Kidney (tissue), 14 donors: ENCODE data around the gene GRK2. TPM values are rescaled to one million over a fixed set of nuclear protein-coding genes. Genes with fewer than 3 reads are reported as not detected.
"Not testable (repeated sequence)": the region's sequence is repeated elsewhere in the genome, so short reads cannot be mapped to it uniquely, and the experiment has no call there.

Experiments used
- DNase-seq, 5 donors: peaks; one replicate each; pipeline ENCODE4 v3.0.0-alpha.2; 2013 to 2020
- FAIRE-seq: peaks from 2 replicates; lab custom pipeline; 2012; peaks lifted over from hg19 to GRCh38; lab: Jason Lieb, UNC
- H3K27ac ChIP-seq, 2 donors: one replicate each; pipeline ENCODE4 v1.7.0; 2013; ENCODE audit warnings: low read depth in 2 of 2, low read length in 2 of 2, inconsistent platforms in 1 of 2
- H3K27me3 ChIP-seq: one replicate; pipeline ENCODE4 v1.7.1; 2013; ENCODE audit warnings: low read length, inconsistent platforms; ENCODE audit not compliant: control insufficient read depth, insufficient read depth
- H3K36me3 ChIP-seq, 3 donors: one replicate each; pipeline versions ENCODE4 v1.7.0 to v1.7.1; 2013; ENCODE audit warnings: low read length in 3 of 3, control low read depth in 1 of 3, inconsistent platforms in 1 of 3; ENCODE audit not compliant: insufficient read depth in 3 of 3, control insufficient read depth in 2 of 3
- H3K4me1 ChIP-seq, 3 donors: one replicate each; pipeline versions ENCODE4 v1.7.0 to v1.7.1; 2013; ENCODE audit warnings: low read length in 3 of 3, inconsistent platforms in 1 of 3, low read depth in 1 of 3; ENCODE audit not compliant: control insufficient read depth in 2 of 3, insufficient read depth in 2 of 3
- H3K4me3 ChIP-seq, 3 donors: one replicate each; pipeline versions ENCODE4 v1.7.0 to v1.8.1; 2013; ENCODE audit warnings: low read length in 3 of 3, control low read depth in 1 of 3, inconsistent platforms in 1 of 3
- H3K9ac ChIP-seq, 3 donors: one replicate each; pipeline versions ENCODE4 v1.7.0 to v1.7.1; 2013; ENCODE audit warnings: low read length in 3 of 3, control low read depth in 1 of 3, inconsistent platforms in 1 of 3
- H3K9me3 ChIP-seq, 3 donors: one replicate each; pipeline versions ENCODE4 v1.7.0 to v1.7.1; 2013; ENCODE audit warnings: low read length in 3 of 3, control low read depth in 1 of 3, inconsistent platforms in 1 of 3; ENCODE audit not compliant: control insufficient read depth in 2 of 3, insufficient read depth in 1 of 3
- intact Hi-C: fragments of 100-400 bp; cut with DNase I; formaldehyde crosslinking; loops from one replicate; pipeline ENCODE4 v1.11.1; 2022
- polyA plus RNA-seq: library from polyadenylated mRNA; stranded (reverse); fragments of 350-450 nt; fragmentation: Illumina TruSeq; extraction: RNeasy Lipid Tissue Mini Kit (QIAGEN cat#74804); gene quantifications from one replicate; pipeline ENCODE4 v1.2.3, GENCODE V29; 2014; ENCODE audit warnings: low read depth, low replicate concordance; ENCODE audit not compliant: insufficient read depth
- total RNA-seq: library from RNA; stranded (reverse); fragmentation: NEBNext Ultra II Directional; extraction: Animal tissue kit (Norgen Biotek cat#: 25700); gene quantifications from one replicate; pipeline ENCODE4 v1.2.1, GENCODE V29; 2021
- TF ChIP-seq, protein P1 (sequence below): IDR thresholded peaks from 3 replicates; pipeline ENCODE4 v1.5.1; 2012; ENCODE audit warnings: mild to moderate bottlenecking, moderate library complexity, borderline replicate concordance; ENCODE audit not compliant: insufficient read depth; ENCODE audit errors: extremely low read depth
- donor health status: control.
- donor health status: control.
- donor health status: control.
- donor health status: control.
- donor health status: control.
- donor health status: DM: yes; HTN: yes; CAD: no.
- donor health status: Normal renal cell carcinoma (clear cell type).

The GRK2 gene
- total and polyA plus RNA-seq, 2 donors from 2014 or later = 28.2 to 80.8 TPM

DNA sequence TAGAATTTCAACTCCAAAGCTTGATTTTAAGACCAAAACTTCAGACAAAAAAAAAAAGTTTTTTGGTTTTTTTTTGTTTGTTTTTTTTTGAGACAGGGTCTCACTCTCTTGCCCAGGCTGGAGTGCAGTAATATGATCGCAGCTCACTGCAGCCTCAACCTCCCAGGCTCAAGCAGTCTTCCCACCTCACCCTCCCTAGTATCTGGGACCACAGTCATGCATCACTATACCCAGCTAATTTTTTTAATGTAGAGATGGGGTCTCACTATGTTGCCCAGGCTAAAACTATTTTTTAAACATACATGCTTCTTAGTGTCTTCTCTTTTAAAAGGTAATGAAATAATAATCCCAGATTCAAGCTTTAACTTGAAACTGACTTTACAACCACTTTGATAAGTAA is 35.4 kb upstream of the GRK2 start:
- FAIRE-seq (no peak), DNase-seq (no peak)
- TF ChIP-seq, protein P1, sequence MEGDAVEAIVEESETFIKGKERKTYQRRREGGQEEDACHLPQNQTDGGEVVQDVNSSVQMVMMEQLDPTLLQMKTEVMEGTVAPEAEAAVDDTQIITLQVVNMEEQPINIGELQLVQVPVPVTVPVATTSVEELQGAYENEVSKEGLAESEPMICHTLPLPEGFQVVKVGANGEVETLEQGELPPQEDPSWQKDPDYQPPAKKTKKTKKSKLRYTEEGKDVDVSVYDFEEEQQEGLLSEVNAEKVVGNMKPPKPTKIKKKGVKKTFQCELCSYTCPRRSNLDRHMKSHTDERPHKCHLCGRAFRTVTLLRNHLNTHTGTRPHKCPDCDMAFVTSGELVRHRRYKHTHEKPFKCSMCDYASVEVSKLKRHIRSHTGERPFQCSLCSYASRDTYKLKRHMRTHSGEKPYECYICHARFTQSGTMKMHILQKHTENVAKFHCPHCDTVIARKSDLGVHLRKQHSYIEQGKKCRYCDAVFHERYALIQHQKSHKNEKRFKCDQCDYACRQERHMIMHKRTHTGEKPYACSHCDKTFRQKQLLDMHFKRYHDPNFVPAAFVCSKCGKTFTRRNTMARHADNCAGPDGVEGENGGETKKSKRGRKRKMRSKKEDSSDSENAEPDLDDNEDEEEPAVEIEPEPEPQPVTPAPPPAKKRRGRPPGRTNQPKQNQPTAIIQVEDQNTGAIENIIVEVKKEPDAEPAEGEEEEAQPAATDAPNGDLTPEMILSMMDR = no peak
- Histone ChIP-seq H3K4me3 (no peak overlapping the region), H3K27me3 (no peaks in the 10 kb centered on the region), H3K4me1 (peaks cover 0 to 6% (median 6%) of the 10 kb centered on the region in 3 donors), H3K36me3 (peaks cover 5 to 8% (median 7%) of the 10 kb centered on the region in 3 donors), H3K27ac (no peak overlapping the region), H3K9ac (no peak overlapping the region), H3K9me3 (no peaks in the 10 kb centered on the region)
- intact Hi-C loops = no loop called here

DNA sequence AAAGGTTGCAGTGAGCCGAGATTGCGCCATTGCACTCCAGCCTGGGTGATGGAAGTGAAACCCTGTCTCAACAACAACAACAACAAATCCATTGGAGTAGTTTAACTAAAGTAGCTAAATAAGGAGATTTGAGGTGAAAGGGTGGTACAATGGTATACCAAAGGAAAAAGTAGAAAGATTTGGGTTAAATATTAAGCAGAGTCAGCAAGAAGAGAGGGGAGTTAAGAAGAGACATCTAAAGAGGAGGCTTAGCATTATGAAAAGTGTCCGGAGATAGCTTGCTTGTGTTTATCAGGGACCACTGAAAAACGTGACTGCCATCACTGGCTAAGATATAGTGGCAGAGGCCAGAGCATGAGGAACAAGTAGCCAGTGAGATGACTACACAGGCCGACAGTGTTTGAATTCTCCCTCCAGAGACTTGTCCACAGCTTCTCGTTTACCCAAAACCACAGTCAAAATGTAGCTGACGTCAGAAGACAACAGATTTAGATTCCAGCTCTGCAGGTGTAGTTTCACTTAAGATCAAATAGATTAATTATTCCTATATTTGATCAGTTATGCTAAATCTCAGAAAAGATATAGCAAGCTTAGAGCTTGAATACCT is 32.6 kb upstream of the GRK2 start:
- FAIRE-seq (no peak), DNase-seq (no peak)
- TF ChIP-seq, protein P1 = no peak
- Histone ChIP-seq H3K36me3 (peaks cover 4 to 5% (median 5%) of the 10 kb centered on the region in 3 donors), H3K27ac (no peak overlapping the region), H3K27me3 (no peaks in the 10 kb centered on the region), H3K4me3 (no peak overlapping the region), H3K9ac (no peak overlapping the region), H3K4me1 (peaks cover 1 to 5% (median 3%) of the 10 kb centered on the region in 3 donors), H3K9me3 (no peaks in the 10 kb centered on the region)
- intact Hi-C loops = no loop called here

DNA sequence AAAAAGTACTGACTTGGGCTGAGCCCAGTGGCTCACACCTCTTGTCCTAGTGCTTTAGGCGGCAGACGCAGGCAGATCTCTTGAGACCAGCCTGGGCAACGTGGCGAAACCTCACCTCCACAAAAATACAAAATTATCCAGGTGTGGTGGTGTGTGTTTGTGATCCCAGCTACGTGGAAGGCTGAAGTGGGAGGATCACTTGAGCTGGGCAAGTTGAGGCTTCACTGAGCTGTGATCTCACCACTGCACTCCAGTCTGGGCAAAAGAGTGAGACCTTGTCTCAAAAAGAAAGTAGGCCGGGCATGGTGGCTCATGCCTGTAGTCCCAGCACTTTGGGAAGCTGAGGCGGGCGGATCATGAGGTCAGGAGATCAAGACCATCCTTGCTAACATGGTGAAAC is 31.7 kb upstream of the GRK2 start:
- H3K27me3 ChIP-seq, H3K4me3 ChIP-seq, H3K9ac ChIP-seq, intact Hi-C loops, H3K27ac ChIP-seq, H3K36me3 ChIP-seq, DNase-seq, H3K9me3 ChIP-seq, FAIRE-seq: not testable (repeated sequence)
- peaks cover 6 to 13% (median 12%) of the 10 kb centered on the region in 3 donors for H3K4me1 ChIP-seq

DNA sequence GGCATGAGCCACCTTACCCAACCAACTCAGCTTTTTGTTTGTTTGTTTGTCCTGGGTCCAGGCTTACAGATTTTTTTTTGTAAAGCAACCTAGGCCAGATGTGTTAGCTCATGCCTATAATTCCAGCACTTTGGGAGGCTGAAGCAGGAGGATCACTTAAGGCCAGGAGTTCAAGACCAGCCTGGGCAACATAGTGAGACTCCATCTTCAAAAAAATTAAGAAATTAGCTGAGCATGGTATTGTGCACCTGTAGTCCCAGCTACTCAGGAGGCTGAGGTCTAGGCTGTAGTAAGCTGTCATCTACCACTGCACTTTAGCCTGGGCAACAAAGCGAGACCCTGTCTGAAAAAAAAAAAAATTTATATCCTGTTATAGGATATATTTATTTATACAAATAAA is 28.7 kb upstream of the GRK2 start:
- peaks cover 10 to 28% (median 16%) of the 10 kb centered on the region in 3 donors for H3K4me1 ChIP-seq
- no peak overlapping the region for H3K27ac ChIP-seq
- DNase-seq = no peak
- TF ChIP-seq, protein P1 = no peak
- no peak overlapping the region for H3K9ac ChIP-seq
- intact Hi-C loops = no loop called here
- FAIRE-seq = no peak
- H3K4me3 ChIP-seq = no peak overlapping the region
- H3K27me3 ChIP-seq = no peaks in the 10 kb centered on the region
- H3K36me3 ChIP-seq = peaks cover 0 to 2% (median 0%) of the 10 kb centered on the region in 3 donors
- no peaks in the 10 kb centered on the region for H3K9me3 ChIP-seq
